HG03457 (cell line): ENCODE measurements around the gene TRIM9.
"Not testable (repeated sequence)": the region's sequence is repeated elsewhere in the genome, so short reads cannot be mapped to it uniquely, and the experiment has no call there.

Experiments used
- ATAC-seq: cut with Tn5 transposase; IDR thresholded peaks from one replicate; pipeline ENCODE4 v1.9.1; 2021; ENCODE audit warnings: moderate number of reproducible peaks; ENCODE audit not compliant: unreplicated experiment

TRIM9 gene

DNA sequence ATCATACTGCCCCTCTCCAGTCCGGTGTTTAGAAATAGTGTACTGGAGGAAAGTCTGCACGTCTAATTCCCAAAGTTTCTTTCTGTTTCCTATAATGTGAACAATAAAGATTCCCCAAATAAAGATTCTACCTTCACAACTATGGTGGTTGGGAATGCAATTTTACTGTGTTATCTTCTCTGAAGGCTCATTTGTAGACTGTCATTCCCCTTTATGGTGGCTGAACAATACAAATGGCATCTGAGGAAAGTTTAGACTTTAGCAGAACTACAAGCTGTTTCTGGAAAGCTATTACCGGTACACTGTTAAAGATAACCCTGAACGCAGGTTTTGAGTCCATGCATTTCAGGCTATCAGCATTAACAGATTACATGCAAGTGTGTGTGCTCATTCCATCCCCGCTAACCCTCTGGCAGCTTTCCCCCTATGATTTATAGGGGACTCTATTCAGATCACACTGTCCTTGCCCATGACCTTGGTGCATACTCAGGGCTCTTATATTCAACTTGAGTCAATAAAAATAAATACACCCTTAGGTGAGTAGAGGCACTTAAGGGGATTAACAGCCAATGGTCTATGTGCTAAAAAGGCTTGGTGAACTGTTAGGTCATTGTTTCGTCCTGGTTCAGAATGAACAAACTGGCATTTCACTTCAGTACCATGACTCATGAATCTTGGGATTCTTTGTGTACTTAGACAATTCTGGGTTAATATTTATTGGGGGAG lies 89.9 kb downstream of the TRIM9 start:
- no peak for ATAC-seq

DNA sequence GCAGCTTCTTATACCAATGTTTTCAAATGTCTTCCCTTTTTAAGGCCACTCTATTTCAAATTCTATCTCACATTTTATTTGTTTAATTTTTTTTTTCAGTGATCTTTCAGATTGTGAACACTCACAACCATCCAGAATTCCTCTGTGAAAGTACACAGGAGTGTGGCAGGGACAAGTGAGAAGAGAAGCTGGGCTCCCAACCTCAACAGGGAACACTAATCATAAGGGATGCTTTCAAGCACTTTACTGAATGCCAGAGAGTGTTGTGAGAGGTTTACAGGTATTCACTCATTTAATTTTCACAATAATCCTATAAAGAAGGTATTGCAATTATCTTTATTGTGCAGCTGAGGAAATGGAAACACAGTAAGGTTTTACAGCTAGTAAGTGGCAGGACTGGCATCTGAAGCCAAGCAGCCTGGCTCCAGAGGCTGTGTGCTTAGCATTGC lies 90.5 kb downstream of the TRIM9 start:
- no peak for ATAC-seq

DNA sequence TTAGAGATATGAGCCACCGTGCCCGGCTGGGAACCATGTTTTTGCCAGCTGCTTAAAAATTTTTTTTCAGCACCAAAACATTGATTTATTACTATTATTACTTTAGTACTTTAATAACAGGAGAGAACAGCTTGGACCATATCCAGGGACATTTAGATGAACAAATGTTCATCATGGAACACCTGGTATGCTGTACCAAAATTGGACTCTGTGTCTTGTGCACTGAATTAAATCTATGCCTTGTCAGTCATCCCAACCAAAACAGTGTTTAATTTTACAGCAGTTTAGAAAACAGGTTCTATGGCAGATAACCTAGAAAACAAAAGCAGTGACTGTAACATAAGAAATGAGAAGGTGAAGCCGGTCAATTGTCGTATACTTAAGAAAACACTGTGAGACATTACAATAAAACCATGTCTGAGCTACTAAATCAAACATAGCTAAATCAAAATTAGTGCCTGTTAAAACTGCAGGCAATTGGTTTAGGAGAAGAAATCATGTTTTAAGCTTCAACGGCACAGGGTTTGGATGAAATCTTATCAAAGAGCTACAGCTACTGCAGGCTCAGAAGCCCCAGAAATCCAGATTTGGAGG lies 92.4 kb downstream of the TRIM9 start:
- ATAC-seq = no peak

DNA sequence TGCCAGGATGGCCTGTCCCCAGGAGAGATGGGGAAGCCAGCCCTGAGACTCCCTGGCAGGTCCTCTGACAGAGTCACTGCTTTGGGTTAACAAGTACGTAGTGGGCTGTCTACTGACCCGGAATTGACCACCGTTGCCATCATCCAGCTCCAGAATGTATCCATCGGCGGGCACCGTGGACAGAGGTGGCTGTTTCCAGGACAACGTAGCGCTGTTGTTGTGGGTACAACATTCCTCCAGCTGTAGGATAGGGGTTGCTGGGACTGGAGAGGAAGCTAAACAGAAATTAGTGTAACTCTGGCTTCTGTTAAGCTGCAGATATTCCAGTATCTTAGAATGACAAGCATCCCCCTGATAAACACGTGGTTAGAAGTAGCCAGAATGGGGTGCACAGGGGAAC lies 94.3 kb downstream of the TRIM9 start:
- ATAC-seq = no peak

DNA sequence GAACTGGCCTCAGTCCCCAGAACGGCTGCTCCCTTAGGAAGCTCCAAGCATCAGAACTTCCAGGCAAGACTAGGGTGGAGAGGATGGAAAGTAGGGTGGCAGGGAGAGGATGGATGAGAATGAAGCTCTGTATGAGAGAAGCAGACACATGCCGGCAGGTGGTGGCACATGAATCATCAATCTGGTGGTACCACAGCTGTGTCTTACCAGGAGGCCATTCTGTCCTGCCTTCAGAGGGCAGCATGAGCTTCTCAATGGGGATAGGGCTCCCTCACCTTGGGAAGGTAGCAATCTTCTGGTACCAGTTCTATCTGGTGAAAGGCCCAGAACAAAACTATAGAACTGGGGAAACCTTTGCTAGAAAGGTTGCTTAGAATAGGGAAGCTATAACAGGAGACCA lies 95.2 kb downstream of the TRIM9 start:
- ATAC-seq = no peak

DNA sequence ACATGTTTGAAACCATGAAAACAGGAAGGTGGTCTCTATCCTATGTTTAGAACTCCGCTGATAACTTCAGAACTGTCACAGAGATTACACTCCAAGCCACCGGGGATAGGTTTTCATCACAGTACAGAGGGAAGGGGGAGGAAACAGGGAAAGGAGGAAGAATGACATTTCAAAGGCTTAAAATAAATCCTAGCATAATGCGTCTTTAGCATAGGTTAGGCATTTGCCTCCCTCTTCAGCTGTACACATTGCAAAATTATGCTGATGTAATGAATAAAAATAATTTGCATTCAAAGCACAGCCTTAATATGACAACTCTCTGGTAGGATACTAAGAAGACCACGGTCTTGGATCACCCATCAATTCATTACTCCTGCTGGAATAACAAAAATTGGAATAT lies 96.3 kb downstream of the TRIM9 start:
- no peak for ATAC-seq

DNA sequence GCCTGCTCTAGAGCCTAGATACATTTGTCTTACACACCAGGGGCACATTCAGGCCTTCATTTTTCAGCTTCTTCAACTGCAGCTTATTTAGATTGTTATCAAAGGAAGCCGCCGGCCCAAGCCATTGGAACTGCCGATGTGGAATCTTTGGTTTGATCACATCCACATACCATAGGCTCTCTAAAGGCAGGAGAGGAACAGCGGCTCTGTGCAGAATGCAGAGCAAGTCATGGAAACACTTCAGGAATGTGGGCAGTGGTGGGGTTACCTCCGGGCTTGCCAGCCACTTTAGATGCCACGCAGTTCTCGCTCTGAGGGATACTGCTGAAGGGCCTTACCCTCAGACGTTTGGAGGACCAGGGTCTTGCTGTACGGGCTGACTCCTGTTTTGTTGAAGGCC lies 97.2 kb downstream of the TRIM9 start:
- ATAC-seq = no peak

DNA sequence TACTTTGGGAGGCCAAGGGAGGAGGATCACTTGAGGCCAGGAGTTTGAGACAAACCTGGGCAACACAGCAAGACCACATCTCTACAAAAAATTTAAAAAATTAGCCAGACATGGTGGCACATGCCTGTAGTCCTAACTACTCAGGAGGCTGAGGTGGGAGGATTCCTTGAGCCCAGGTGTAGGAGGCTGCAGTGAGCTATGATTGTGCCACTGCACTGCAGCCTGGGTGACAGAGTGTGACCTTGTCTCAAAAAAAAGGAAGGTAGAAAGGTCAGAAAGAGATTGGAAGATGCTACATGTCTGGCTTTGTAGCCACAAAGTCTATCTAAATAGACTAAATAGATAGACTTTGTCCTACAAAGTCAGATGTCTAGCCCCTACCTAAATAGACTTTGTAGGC lies 100.7 kb downstream of the TRIM9 start:
- not testable (repeated sequence) for ATAC-seq

DNA sequence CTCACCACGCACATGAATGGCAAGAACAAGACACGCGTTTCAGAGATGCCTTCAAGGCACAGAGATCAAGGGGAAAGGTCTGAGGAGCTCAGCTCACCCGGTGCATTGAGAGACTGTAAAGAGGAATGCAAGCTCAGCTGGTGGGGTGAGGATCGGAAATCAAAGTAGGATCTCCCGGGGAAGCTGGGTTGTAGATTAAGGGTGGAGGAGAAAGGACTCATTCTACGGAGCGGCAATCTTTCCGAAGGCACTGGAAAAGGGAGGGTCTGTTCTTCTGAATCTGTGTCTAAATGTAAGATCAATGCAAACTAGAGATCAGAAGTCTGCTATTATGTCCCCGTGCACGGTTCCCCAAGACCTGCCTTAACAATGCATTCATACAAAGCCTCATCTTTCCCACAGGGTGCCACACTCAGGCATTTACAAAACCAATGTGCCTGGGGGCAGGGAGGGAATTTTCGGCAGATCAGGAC lies 109.0 kb downstream of the TRIM9 start:
- ATAC-seq = no peak

DNA sequence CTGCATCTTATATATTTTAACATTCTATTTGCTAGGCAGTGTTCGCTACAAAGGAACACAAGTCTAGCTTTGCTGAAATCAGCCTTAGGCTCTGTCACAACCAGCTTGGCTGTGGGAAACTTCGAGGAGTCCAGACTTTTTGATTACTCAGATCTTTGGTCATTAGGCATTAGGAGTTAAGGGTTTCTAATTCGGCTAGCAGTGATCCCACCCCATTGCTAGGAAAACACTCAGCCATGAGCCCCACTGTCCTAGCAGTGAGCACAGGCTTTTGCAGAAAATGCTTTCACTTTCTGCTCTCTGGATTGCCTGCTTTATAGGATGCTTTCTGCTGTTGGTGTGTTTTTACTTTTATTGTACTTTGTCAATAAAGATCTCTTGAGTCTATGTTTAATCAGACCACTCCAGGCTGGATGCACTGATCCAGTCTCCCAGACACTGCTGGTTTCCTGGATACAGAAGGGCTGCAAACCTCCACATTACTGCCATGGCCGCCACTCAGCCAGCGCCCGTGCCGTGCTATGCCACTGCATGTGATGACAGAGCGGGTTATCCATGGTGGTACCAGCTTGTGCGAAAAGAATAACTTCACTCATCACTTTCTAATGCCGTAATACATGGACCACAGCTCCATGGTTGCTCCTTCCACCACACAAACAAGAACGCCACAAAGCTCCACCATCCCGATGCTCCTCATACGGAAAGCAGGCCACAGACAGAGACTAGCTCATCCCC lies 109.6 kb downstream of the TRIM9 start:
- ATAC-seq = no peak

DNA sequence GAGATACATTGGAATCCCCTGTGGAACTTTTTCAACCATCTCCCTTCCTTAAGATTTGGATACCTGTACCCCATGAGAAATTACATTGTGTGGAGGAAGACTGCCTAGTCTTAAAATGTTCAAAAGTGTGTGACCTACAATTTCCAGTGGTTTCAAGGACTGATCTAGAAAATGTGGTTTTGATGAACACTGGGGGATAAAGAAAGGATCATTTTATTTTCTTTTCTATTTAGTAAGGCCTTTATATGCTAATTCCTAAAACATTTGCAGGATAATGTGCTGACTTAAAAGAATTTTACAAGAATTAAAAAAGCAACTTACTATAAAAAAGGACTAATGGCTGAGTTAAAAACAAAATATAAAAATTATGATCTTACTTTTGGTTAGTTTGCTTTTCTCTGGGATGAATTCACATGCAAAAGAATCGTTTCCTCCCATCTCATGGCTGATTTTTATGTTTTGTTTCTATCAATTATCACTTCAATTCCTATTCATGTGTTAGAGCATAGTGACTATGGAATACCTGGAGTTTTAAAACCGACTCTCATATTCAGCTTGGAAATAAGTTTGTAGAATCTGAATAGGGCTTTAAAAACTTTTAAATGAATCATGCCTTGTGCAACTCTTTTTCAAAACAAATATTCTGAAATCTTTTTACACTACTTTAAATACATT lies 110.7 kb downstream of the TRIM9 start:
- no peak for ATAC-seq

DNA sequence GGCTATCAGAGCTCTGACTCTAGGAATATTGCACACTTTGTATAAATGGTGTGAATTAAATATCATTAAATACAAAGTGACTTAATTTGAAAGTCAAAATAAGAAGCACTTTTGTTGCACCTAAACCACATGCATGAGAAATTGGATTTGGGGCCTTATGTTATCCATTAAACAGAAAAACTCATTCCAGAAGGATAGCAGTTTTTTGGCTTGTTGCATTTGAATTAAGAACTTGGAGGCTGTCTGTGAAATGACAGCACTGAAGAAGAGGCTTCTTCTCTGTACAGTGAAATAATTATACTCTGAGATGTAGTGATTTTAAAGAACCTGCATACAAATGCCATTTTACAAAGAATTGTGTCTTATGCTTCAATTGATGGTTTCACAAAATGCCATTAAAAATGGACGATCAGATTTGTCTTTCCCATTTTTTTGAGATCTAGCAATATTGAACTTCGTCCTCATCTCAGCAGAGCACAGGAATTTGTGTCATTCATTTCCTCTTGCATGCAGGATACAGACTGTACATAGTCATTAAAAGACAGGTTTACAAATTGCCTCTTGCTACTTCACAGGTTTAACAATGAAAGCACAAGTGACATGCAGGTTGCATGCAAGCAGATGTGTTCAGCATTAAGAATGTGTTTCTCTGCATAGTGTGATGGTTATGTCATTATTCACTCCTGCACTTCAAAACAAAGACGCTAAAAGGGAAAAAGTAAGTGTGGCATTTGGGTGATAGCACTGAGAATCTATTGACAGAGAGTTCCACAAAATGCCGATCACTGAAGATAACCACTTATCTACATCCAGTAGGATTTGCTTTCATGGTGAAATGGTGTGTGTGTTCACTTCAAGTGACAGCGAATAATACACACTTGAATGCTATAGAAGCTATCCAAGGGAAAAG lies 114.7 kb downstream of the TRIM9 start:
- ATAC-seq = no peak

DNA sequence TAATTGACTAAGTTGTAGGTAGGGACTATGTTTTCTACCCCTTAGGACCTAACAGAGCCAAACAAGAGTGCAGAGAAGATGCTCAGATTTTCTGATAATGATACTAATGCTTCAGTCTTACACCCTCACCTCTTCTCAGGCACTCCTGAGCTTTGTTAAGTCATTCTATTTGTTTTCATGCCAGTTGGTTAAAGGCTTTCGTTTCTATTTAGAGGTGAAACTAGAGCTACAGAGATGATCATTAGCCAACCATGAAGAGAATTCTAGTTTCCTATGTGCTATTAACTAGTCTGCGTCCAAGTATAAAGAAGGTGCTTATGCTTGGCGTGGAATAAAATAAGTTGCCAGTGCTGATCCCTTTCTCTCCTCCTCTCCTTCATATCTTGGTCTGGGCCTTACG lies 116.0 kb downstream of the TRIM9 start:
- ATAC-seq = peak; percentile 85

DNA sequence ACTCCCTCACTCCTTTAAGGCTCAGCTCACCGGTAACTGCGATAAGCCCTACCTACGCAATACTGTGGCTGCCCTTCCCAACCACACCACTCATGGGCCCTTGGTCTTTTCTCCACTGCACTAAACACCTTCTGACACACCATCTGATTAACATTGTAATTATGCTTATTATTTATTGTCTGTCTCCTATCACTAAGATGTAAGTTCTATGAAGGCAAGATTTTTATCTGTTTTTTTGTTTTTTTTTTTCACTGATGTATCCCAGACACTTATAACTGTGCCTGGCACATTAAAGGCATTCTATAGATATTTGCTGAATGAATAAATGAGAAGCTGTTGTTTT lies 116.4 kb downstream of the TRIM9 start:
- no peak for ATAC-seq

DNA sequence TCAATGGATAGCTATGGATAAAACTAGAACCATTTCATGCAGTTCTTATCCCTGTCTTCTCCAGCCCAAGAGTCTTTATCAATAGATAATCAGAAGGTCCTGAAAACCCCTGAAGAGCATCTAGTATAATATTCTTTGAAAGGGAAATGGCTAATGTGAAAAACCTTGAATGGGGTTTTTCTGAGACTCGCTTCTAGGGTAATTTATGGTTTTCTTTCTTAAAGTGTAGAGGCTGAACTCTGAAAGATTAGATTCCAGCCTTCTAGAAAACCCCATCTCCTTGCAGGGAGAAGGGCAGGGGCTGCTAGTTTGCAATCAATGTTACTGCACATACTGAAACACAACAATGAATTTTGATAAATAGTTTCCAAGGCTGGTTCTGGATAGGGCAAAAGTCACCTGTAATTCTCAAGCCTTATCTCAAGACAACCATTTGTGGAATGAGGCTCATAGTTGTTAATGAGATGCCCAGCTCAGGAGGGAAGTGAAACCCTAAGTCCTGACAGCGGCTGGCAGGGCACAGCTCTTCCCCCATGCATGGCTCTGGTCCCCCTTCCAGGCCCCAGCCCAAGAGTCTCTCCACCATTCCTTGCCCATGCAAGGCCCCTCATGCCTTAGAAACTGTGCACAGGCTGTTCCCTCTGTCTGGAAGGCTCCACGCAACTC lies 116.9 kb downstream of the TRIM9 start:
- no peak for ATAC-seq

DNA sequence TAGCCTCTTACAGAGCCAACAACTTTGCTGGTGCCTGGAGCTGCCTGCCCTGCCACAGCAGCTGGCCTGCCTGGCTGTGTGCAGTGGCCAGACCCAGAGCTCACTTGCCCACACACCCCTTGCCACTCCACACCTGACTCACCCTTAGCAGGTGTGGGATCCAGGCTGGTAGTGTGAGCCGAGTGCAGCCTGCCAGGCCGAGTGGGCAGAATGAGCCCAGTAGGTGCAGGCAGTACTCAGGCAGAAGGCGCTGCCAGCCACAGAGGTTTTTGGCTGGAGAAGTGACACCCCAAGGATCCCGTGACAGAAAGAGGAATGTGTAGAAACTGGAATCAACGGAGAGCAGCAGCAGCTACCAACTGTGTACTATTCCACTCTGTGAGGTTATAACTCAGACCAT lies 120.8 kb downstream of the TRIM9 start:
- ATAC-seq = no peak

DNA sequence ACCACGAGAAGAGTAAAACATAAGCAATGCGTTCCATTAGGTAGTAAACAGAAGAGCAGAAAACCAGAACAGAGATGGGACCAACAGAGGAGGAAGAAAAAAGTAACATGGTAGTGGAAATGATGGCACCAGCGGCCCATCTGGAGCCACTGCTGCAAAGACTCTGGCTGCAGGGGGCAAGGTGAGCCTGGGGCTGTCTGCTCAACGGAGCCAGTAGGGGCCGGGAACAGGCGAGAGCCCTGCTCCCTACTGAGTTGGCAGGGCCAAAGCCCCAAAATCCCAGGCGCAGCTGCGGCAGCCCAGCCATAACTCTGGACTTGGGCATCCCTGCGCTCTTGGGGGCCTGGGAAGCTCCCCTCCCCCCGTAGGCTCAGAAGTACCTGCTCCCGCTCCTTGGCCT lies 122.2 kb downstream of the TRIM9 start:
- no peak for ATAC-seq

DNA sequence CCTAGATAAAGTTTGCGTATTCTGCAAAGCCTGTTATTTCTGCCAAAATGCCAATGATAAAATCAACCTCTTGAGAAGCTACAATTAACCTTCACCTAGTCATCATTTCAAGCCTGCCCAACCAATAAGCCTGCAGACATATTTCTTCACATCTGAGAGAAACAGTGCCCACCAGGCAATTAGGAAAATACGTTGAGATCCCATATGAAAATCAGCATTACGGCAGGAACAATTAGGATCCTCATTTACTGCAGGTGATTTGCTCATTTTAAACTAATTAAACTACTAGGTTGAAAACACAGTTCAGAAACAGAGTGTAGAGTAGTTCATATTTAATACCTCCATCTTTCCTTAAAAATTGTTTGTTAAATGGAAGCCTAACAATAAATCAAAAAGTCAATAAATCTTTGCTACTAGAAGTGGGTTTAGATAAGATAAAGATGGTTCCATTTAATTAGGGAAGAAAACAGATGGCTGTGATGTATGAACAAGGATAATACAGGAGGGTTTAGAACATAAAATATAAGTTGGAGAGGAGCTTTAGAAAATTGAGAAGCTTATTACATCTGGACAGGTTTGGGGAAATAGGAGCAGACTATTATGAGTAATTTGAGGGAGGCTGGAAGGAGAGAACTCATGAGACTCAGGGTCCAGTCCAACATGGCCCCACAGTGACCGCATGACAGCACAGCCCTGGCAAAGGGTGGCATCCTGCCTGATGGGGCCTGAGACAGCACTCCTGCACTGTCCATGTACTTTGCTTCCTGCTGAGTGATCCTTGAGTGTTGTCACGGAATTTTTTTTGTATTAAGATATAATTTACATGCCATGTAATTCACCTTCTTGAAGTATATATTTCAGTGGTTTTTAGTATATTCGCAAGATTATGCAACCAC lies 123.8 kb downstream of the TRIM9 start:
- no peak for ATAC-seq

DNA sequence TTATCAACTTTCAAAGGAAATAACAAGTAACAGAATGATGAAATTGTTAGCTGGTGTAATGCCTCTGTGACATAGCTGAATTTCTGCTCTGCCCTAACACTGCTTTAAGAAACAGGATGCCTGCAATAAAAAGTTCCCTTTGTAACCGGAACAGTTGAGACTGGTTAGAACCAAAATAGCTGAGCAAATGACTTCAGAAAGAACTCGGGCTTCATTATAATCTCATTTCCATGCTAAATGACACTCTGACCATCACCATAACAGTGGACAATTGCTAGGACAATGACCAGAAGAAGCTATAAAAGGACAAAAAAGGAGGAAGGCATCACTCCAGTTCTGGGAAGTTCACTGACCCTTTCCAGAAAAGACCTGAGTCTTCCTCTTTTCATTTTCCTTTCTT lies 127.1 kb downstream of the TRIM9 start:
- ATAC-seq = no peak
